MM.1S (cell line): ENCODE results near the gene TMPRSS7.

Experiments used
- CTCF ChIP-seq: fragments of 300-600 bp; sonication (generic); IDR thresholded peaks from 2 replicates; pipeline ENCODE4 v1.5.1; 2016; ENCODE audit warnings: antibody characterized with exemption, low read length, mixed read lengths
- EZH2 ChIP-seq: fragments of 300-600 bp; sonication (generic); optimal IDR thresholded peaks from 2 replicates; pipeline ENCODE3; 2017; ENCODE audit warnings: low read depth, mild to moderate bottlenecking, antibody characterized with exemption, low read length, mixed read lengths
- EZH2phosphoT487 ChIP-seq: fragments of 300-600 bp; sonication (generic); IDR thresholded peaks from 2 replicates; pipeline ENCODE4 v1.6.1; 2018; ENCODE audit warnings: antibody characterized with exemption, low read length

- no peak for TF ChIP-seq EZH2
- TF ChIP-seq CTCF: no peak
- TF ChIP-seq EZH2phosphoT487: no peak
Measured at GRCh38 chr3:112048911-112049310, 14.4 kb downstream of the TMPRSS7 start.
